SK-N-MC (cell line): ENCODE data around the gene SLC39A11.
A peak's percentile ranks its signal among the peaks of the same experiment; 100 is the strongest.

Experiments
- DNase-seq: peaks from one replicate; pipeline ENCODE4 v3.0.0-alpha.2; 2011; ENCODE audit warnings: low read depth, low spot score
- H3K27ac ChIP-seq: fragments of 200-600 bp; sonication (generic); 2 replicates; pipeline ENCODE4 v1.5.1; 2016; ENCODE audit warnings: mixed run types
- H3K36me3 ChIP-seq: fragments of 200-600 bp; sonication (generic); 2 replicates; pipeline ENCODE4 v1.6.1; 2017; ENCODE audit warnings: antibody characterized with exemption, low read length, mixed read lengths; ENCODE audit not compliant: insufficient read depth
- H3K4me3 ChIP-seq: fragments of 200-600 bp; sonication (generic); 2 replicates; pipeline ENCODE4 v1.5.1; 2016
- H3K9ac ChIP-seq: fragments of 200-600 bp; sonication (generic); 2 replicates; pipeline ENCODE4 v1.8.0; 2017; ENCODE audit warnings: mixed run types, mixed read lengths; ENCODE audit not compliant: insufficient read length
- H3K9me3 ChIP-seq: fragments of 200-600 bp; sonication (generic); 2 replicates; pipeline ENCODE4 v1.6.1; 2017; ENCODE audit warnings: low read depth, mild to moderate bottlenecking, antibody characterized with exemption, low read length, moderate library complexity, mixed read lengths
- EZH2 ChIP-seq: fragments of 200-600 bp; sonication (generic); IDR thresholded peaks from one replicate; pipeline ENCODE4 v1.6.1; 2017; ENCODE audit warnings: antibody characterized with exemption
- FOXP2 ChIP-seq: optimal IDR thresholded peaks from 2 replicates; pipeline ENCODE3; 2011; ENCODE audit warnings: mild to moderate bottlenecking, moderate library complexity; ENCODE audit not compliant: insufficient read depth; ENCODE audit errors: extremely low read length, control extremely low read depth
- POLR2AphosphoS5 ChIP-seq: IDR thresholded peaks from 2 replicates; pipeline ENCODE4 v1.6.1; 2012; ENCODE audit warnings: mild to moderate bottlenecking, low read depth, low read length, borderline replicate concordance

SLC39A11 gene, protein sequence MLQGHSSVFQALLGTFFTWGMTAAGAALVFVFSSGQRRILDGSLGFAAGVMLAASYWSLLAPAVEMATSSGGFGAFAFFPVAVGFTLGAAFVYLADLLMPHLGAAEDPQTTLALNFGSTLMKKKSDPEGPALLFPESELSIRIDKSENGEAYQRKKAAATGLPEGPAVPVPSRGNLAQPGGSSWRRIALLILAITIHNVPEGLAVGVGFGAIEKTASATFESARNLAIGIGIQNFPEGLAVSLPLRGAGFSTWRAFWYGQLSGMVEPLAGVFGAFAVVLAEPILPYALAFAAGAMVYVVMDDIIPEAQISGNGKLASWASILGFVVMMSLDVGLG

DNA sequence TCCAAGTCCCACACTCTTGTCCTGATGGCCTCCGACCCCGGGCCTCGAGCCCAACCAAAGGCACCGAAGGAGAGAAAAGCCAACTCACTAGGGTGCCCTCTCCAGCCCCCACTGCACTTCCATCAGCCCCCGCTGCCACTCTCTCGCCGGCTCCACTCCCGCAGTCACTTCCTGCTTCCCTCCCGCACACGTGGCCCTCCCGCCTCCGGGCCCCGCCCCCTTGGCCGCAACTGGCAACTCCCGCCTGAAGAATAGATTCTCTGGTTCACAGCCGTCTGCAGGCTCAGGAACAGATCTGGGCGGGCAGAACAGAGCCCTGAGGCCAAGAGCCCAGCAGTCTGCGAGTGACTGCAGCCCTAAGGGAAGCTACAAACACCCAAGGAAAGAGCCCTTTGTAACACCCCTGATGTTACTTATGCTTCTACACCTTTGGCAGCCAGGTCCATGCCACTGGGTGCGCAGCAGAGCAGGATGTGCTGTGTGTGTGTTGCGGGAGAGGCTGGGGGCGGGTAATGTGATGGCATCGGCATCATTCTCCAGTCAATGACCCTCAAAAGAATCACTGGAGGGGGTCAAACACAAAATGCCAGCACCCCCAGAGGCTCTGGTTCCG is at the start of gene SLC39A11:
Gene SLC39A11, minus strand, starts transcription at position 166 of the 613 bp plus-strand sequence. CDS start 3,924 bp downstream, outside the sequence.
- Histone ChIP-seq H3K9ac (peak within 1 kb of the TSS; percentile 63), H3K27ac (no peak within 1 kb of the TSS)
- TF ChIP-seq EZH2 (no peak), POLR2AphosphoS5 (peak; percentile 75; the same call in 1 of the 2 replicates), FOXP2 (no peak)

DNA sequence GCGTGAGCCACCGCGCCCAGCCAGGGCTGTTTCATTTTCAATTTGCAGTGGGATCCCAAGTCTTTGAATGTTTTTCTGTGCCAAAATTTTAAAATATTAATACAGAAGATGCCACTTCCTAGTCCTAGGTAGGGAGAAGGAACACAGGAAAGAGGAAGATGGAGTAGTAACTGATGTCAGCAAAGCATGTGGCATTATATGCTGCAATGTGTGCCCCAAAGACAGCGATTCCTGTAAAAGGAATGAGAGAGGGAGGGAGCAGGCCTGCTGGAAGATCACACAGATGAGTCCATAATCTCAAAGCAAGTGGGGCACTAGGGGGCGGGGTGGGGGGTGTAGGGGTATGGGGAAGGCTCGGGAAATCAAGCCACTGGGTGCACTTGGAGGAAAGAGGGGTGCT is 48.9 kb upstream of the SLC39A11 start:
- Histone ChIP-seq H3K9ac (no peak overlapping the region), H3K27ac (no peak overlapping the region), H3K4me3 (no peak overlapping the region), H3K36me3 (no peaks in the 10 kb centered on the region), H3K9me3 (no peaks in the 10 kb centered on the region)
- DNase-seq: no peak
- TF ChIP-seq POLR2AphosphoS5: no peak
- no peak for TF ChIP-seq EZH2
- no peak for TF ChIP-seq FOXP2

More for the DNA sequence above, at the start of gene SLC39A11:
- H3K9me3 ChIP-seq: no peaks in the 10 kb centered on the region
- H3K4me3 ChIP-seq: peak within 1 kb of the TSS; percentile 87
- no peaks in the 10 kb centered on the region for H3K36me3 ChIP-seq
- DNase-seq: peak; percentile 28

DNA sequence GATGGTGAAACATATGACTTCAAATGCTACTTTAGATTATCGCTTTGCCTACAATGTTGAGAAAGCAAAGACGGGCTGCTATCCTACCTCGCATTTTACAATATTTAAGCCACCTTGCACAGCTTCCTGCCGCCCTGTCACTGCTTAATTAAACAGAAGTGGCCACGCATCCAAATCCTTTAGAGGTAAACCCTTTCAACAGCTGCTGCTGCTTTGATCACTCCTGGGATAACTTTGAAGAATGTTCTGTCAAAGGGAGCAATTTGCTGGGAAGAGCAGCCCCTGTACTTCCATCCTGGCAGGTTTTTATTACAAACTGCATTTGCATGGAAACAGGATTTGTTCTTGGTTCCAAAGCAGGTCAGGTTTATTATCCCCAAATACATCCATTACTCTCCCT is 48.1 kb upstream of the SLC39A11 start:
- Histone ChIP-seq H3K9ac (no peak overlapping the region), H3K4me3 (no peak overlapping the region), H3K27ac (no peak overlapping the region), H3K36me3 (no peaks in the 10 kb centered on the region), H3K9me3 (no peaks in the 10 kb centered on the region)
- no peak for TF ChIP-seq POLR2AphosphoS5
- TF ChIP-seq FOXP2: no peak
- TF ChIP-seq EZH2: no peak
- no peak for DNase-seq

DNA sequence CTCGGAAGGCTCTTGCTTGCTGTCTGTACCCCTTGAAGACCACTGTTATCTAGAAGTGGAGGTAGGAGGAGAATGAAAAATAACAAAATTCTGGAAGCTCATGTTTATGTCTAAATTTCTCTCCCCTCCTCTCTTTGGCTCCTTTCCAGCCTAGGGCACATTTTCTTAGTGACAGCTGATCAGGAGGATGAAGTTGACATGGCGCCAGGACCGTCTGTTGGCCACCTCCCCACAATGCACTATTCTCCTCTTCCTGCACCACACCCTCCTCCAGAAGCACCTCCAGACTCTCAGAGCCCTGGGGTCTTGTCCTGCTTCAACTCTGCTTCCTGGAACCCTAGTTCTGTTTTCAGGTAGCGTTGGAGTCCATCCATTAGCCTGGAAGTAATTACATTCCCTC is 46.8 kb upstream of the SLC39A11 start:
- no peak overlapping the region for H3K9ac ChIP-seq

DNA sequence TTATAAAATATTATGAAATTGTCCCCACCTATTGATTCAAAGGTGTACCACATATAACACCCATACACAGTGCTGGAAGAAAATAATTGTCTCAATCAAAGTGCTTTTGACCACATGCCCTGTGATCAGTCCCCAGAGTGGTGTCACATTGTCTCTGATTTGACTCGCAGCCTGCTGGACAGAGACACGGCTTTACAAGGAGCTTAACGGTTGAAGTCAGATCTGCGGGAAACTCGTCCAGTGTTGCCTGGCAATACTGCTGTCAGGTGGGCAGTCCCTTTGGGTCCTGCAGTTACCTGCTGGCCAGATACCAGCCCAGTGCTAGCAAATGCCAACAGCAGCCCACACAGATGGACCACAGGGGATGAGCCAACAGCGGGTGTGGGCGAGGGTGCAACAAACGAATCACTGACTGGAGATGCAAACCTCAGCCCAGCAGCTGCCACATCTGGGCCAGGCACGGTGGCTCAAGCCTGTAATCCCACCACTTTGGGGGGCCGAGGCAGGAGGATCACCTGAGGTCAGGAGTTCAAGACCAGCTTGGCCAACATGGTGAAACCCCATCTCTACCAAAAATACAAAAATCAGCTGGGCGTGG is 46.2 kb upstream of the SLC39A11 start:
- Histone ChIP-seq H3K9ac (no peak overlapping the region), H3K9me3 (no peaks in the 10 kb centered on the region), H3K36me3 (no peaks in the 10 kb centered on the region), H3K4me3 (no peak overlapping the region), H3K27ac (no peak overlapping the region)
- no peak for DNase-seq
- no peak for TF ChIP-seq EZH2
- no peak for TF ChIP-seq FOXP2
- no peak for TF ChIP-seq POLR2AphosphoS5

More for the DNA sequence above, 46.8 kb upstream of the SLC39A11 start:
- H3K9me3 ChIP-seq: no peaks in the 10 kb centered on the region
- no peak for DNase-seq
- H3K36me3 ChIP-seq: no peaks in the 10 kb centered on the region
- H3K27ac ChIP-seq: no peak overlapping the region
- H3K4me3 ChIP-seq: no peak overlapping the region
- TF ChIP-seq EZH2 (no peak), FOXP2 (no peak), POLR2AphosphoS5 (no peak)

DNA sequence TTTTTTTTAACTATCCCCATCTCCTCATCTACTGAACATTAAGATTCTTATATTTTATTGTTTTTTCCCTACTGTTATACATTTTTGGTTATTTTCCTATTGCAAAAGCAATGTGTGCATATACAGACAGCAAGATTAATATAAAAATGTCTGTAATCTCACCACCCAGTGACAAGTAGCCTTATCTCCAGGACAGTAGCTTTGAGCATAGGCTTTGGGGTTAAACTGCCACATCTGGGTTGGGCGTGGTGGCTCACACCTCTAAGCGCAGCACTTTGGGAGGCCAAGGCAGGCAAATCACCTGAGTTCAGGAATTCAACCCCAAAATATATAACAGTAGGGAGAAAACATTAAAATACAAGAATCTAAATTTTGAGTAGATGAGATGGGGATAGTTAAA is 44.9 kb upstream of the SLC39A11 start:
- no peak for TF ChIP-seq POLR2AphosphoS5
- no peak for TF ChIP-seq EZH2
- H3K4me3 ChIP-seq: no peak overlapping the region
- no peak overlapping the region for H3K9ac ChIP-seq
- H3K9me3 ChIP-seq: no peaks in the 10 kb centered on the region
- no peak for DNase-seq
- no peaks in the 10 kb centered on the region for H3K36me3 ChIP-seq
- no peak overlapping the region for H3K27ac ChIP-seq

DNA sequence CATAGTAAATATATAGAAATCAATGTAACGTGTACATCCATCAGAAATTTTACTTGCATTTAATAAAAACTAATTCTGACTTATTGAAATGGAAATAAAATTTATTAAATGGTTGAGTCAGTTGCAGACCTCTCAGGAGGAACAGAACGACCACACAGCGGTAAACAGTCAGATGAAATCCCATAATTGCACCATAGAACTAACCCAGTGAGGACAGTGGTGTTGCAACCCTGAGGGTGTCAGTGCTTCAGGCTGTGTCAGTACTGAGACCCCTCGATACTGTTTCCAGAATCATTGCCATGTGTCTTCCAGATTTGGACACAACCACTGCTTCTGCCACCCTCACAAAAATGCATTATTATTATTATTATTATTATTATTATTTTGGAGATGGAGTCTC is 43.3 kb upstream of the SLC39A11 start:
- Histone ChIP-seq H3K4me3 (no peak overlapping the region), H3K27ac (no peak overlapping the region), H3K9ac (no peak overlapping the region), H3K36me3 (no peaks in the 10 kb centered on the region), H3K9me3 (no peaks in the 10 kb centered on the region)
- TF ChIP-seq POLR2AphosphoS5 (no peak), EZH2 (no peak), FOXP2 (no peak)
- DNase-seq: no peak

DNA sequence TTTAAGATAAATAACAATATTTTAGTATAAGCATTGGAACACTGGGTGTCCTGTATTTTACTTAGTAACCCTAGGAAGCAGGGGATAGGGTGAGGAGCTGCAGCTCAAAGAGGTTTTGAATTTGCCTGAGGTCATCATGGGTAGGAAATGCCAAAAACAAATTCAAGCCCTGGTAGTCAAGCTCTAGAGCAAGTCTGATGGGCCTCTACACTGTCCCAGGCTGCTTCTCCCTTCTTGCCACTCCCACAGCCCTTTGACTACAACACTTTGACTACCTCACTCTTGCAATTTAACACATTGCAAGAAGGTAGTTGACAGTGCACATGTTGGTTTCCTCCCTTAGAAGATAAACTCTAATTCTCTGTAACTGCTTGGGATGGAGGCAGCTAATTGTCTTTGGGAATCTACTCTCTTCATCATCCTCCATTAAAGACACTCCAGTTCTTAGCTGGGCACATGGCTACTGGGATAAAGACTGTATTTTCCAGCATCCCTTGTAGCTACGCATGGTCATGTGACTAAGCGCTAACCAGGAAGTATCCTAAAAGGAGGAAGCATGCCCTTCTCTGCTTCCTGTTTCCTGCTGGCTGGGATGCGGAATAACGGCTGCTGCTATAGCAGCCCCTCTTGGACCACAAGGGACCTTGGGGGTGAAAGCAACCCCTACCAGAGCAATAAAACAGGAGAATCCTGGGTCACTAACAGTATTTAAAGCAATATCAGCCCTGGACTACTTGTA is 41.6 kb upstream of the SLC39A11 start:
- Histone ChIP-seq H3K27ac (no peak overlapping the region), H3K9ac (no peak overlapping the region), H3K4me3 (no peak overlapping the region)

More for the DNA sequence above, 41.6 kb upstream of the SLC39A11 start:
- no peaks in the 10 kb centered on the region for H3K36me3 ChIP-seq
- no peaks in the 10 kb centered on the region for H3K9me3 ChIP-seq
- TF ChIP-seq FOXP2 (no peak), EZH2 (no peak), POLR2AphosphoS5 (no peak)
- DNase-seq: no peak
